Measurements from ENCODE around the gene HMGB3.

GRCh38 chrX:150980186-150980585 lies 2.9 kb upstream of the HMGB3 start:
- no peak for TF ChIP-seq POLR2A (IDR thresholded peaks at IDR 0.05; ENCODE audit: low read length)
- no peak for TF ChIP-seq GATA1 (IDR thresholded peaks at IDR 0.05; ENCODE audit: low read depth, low read length)
